SIG-M5 (cell line): ENCODE results near the gene MBOAT1.
"Not testable (repeated sequence)": the region's sequence is repeated elsewhere in the genome, so short reads cannot be mapped to it uniquely, and the experiment has no call there.

Experiments used
- DNase-seq: peaks from one replicate; lab custom pipeline; 2025; lab: John Stamatoyannopoulos, UW

Gene MBOAT1

DNA sequence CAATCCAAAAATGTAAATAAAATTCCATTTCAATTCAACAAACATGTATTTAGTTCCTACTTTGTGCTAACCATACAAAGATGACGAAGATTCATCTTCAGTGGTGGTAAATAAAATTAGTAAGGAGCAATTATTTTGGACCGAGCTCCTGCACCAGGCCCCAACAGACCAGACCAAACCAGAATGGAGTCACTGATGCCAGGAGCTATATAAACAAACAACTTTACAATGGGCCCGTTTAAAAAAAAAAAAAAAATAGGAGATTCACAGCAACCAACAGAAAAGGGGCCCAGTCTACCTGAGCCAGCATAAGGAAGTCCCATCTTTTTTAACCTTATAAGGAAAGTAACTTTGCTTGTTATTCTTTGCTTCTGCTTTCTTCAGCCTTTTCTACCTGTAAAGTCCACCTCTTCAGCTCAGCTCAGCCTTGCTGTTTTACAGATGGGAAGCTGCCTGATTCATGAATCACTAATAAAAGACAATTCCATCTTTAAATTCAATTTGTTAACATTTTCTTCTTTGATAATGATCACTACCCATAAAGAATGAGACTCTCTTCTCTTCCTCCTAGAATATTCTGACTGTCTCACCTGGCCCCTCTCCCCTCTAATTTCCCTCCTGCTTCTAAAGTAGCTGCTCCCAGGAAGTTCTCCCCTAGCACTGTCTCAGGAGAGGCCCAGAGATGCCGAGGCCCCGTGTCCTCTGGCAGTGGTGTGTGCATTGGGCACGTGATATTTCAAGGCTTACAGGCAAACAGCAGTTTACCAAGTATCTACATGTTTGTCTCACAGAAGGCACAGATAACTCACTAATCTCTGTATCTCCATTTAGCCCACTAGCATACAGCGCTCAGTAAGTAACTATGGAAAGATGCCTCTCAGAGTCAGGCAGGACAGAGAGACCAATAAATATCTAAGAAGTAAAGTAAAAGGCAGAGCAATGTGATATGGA lies 8.4 kb downstream of the MBOAT1 start:
- no peak for DNase-seq

DNA sequence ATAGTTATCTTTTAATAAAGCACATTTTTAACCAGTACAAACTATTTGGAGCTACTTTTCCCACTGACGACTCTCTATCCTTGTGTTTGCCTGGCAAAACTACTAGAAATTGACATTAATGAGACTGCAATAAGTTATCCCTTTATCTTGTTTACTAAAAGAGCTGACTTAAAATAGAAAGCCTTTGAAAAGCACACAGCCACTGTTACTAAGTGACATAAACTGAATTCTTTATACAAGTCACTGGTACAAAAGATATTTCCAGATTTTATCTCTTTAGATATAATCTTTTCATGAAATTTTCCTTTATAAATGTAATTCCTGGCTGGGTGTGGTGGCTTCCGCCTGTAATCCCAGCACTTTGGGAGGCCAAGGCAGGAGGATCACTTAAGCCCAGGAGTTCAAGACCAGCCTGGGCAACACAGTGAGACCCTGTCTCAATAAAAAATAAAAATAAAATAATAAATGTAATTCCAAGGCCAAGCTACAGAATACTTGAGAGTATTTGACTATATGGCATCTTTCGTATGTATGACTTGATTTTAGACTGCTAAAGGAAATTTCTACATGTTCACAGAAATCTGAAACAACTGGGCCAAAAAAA lies 9.5 kb downstream of the MBOAT1 start:
- DNase-seq, result no peak

DNA sequence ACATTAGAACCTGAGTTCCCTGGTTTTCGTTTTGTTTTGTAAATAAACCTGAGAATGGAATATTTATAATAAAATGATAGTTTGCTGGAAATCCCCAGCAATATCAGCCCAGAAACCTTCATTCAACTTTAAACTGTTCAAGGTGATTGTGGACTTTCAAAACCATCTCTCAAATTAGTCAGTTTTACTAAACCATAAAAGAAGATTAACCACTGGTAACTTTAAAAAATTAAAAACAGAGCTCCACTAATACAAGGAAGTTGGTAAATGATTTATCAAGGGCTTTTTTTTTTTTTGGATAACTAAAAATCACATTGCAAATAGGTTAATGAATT lies 10.0 kb downstream of the MBOAT1 start:
- DNase-seq, result no peak

DNA sequence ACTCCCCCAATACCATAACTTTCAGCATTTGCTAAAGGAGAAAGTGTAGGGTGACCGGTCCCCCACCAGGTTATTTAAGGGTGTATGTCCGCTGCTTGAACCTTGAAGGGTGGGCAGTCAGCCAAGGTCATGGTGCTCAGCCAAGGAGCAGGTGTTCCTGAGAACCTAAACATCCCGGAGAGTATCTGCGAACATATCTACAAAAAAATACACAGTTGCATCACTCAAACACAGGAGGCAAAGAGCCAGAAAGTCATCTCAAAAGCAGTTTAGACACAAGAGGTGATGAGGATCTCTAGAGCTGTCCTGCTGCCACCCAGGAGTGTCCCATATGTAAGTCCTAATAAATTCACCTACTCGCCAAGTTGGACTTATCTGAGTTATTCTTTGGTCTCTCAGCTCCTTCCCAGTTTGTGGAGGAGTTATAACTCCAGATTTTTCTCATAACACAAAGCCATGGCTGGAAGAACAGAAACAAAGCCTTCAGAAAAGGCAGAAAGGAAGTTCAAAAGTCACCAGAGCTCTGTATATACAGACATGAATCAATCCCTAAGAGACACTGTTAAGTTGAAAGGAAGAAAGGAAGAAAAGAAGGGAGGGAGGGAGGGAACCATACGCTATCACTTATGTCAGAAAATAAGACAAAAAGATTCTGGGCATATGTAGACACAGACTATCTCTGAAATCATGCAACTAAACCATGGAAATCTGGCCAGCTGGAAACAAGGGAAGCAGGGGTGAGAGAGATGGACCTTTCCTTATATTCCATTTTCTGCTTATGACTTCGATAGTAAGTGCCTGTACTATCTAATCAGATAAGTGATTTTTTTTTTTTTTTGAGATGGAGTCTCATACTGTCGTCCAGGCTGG lies 11.3 kb downstream of the MBOAT1 start:
- no peak for DNase-seq

DNA sequence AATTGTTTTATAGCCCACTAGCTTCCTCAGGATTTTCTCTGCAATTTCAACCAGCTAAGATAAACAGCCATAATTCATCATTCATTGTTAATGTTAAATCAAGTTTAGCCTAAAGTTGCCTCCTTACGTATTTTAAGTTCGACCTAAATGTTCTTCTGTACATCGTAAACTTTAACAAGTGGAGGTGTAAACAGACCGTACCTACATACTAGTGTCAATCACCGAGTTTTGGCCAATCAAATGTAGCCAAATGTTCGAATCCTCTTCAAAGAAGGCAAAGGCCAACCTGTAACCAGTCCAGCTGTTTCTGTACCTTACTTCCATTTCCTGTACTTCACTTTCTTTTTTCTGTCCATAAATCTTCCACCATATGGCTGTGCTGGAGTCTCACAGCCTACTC lies 13.5 kb downstream of the MBOAT1 start:
- DNase-seq, result no peak

DNA sequence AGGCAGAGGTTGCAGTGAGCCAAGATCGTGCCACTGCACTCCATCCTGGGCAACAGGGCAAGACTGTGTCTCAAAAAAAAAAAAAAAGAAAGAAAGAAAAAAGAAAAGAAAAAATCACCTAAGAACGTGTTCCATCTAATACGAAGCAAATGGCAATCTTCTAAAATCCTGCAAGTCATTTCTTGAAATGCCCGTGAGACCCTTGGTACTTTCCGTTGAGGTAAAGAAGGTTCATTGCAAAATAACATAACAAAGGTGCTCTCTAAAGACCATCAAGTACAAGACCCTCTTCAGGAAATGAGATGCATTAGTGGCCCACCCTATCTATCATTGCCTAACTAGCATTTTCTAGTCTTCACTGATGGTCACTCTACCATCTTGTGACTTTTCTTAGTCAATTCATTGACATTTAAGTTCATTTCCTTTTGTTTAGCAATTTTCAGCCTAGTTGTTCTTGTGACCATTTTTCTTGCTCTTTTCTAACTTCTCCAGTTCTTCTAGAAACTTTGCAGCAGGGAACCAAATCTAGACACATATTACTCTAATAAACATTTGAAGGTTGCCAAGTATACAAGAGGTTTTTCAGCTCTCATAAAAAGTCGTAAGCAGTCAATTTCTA lies 14.0 kb downstream of the MBOAT1 start:
- no peak for DNase-seq

DNA sequence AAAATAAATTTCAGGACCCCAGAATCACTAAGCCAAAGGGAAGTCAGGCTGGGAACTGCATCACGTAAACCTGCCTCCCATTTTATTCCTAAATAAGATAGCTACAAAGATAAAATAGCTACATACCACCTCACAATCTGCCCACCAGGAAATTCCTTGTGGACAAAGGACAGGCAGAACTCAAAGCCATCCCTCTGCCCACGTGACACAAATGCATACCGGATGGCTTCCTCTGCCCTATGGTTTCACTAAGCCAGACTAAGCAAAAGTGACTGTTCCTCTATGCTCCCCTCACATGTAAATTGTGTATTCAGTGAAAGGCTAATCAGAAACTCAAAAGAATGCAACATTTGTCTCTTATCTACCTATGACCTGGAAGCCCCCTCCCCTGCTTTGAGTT lies 15.0 kb downstream of the MBOAT1 start:
- DNase-seq, result no peak

DNA sequence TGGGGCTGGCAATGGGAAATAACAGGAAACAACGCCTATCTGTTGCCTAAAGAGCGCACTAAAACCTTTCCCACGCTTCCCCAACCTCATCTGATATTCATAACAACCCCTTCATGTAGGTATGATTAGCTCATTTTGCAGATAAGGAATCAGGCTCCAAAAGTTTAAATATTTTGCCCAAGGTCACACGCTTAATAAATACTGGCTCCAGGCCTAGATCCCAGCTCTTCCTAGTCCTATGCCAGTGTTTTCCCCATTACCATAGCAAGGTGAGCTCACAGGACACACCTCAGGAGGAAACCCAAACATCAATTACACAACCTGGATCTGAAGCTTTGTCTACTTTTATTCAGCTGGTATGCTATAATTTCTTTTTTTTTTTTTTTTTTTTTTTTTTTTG lies 19.6 kb downstream of the MBOAT1 start:
- DNase-seq, result no peak

DNA sequence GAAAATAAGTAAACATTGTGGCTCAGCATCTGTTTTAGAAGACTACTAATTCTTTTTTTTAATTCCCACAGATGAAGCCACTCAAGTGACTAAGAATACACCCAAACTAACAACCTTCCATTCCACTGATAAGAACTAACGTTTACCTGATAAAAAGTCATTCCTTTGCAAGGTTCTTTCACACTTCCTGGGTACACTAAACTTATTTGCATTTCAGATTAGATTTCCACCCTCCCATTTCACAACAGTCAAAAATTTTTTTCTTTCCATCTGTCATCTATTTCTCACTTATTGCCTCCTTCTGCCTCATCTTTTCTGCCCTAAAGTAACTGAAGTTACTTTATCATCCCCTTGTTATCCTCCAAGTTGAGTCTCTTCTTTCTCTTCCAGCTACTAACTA lies 20.3 kb downstream of the MBOAT1 start:
- DNase-seq, result no peak

DNA sequence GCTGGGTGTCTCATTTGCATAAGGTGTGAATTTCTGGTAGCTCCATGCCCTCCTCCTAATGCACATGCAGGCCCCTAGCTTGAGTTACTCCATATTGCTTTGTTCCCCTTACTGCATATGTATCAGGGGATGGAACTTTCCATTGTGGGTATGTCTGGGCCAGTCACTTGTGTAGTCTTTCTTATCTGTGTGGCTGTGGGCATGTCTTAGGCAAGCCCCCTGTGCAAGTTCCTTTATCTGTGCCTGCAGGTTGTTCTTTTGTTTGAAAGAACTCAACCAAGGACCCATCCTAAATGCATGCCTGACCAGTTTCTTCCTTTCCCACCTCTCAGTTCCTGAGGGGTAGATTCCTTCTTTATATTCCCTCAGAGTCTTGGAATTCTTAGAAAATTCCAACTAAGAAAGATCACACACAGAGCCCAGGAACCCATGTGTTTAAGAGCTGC lies 23.6 kb downstream of the MBOAT1 start:
- no peak for DNase-seq

DNA sequence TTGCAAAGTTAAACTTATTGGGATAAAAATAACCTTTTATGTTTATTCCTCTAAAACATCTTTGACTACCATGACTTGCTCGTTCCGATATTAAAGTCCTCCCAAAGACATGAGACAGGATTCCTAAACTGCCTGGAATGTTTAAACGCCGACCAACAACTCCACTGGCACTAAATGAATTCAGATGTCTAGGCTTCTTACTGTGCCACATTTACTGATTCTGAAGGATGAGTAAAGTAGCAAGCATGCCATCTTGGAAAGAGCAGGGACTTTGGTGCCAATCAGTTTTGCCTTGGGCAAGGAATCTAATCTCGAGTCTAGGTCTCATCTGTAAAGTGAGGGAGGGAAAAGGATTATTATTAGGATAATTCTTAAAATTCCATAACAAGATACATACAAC lies 25.3 kb downstream of the MBOAT1 start:
- DNase-seq, result no peak

DNA sequence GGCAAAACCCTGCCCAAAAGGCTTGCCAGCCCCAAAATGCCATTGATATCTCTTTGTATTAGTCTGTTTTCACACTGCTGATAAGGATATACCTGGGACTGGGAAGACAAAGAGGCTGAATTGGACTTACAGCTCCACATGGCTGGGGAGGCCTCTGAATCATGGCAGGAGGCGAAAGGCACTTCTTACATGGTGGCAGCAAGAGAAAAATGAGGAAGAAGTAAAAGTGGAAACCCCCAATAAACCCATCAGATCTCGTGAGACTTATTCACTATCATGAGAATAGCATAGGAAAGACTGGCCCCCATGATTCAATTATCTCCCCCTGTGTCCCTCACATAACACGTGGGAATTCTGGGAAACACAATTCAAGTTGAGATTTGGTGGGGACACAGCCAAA lies 28.6 kb downstream of the MBOAT1 start:
- DNase-seq, result no peak

DNA sequence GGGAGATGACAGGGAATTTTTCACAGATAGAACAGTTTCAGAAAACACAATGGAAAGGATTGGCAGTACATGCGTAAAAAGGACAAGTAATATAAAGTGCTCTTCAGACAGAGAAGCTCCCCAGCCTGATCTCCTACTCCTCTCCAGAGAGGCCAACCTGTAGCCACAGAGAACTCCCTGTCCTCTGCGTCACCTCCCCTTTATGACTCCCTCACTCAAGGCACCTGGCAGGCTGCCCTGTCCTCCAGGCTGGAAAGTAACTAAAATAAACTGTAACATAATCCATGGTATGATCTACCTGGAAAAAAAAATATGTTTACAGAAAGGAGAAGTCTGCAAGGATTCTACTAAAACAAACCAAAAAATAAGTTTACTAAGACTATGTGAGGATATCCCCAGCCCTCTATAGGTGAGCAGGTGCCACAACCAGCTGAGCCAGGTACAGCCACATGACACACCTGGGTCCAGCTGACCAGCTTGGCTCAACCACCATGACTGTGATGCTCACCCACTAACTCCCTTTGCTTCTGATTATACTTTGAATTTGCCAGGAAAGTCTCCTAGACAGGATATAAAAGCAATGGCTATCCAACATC lies 29.2 kb downstream of the MBOAT1 start:
- DNase-seq, result no peak

DNA sequence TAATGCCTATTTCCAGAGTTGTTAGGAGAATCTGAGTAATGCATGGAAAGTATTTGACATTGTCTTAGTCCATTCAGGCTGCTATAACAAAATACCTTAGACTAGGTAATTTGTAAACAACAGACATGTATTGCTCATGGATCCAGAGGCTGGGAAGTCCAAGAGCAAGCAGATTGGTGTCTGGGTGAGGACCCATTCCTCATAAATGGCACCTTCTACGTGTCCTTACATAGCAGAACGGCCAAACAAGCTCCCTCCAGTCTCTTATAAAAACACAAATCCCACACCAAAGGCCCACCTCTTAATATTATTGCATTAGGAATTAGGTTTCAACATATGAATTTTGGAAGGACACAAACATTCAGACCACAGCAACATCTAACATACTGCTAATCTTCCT lies 30.2 kb downstream of the MBOAT1 start:
- DNase-seq, result no peak

DNA sequence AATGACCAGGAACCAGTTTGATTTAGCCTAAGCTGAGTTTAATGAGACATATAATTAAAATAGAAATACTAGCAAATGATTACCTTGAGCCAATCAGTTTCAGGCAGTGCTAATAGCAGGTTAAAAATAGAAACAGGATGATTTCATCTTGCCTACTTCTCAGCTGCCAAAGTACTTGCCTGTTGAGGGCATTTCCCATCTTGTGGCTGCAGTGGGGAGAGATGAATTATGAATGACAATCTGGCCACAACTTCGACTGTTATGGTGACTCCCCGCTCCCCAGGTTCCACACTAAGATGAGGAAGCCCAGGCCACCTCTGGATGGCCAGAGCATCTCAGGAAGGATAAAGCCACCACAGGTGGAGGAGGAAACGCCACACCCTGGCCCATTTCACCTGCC lies 31.3 kb downstream of the MBOAT1 start:
- no peak for DNase-seq

DNA sequence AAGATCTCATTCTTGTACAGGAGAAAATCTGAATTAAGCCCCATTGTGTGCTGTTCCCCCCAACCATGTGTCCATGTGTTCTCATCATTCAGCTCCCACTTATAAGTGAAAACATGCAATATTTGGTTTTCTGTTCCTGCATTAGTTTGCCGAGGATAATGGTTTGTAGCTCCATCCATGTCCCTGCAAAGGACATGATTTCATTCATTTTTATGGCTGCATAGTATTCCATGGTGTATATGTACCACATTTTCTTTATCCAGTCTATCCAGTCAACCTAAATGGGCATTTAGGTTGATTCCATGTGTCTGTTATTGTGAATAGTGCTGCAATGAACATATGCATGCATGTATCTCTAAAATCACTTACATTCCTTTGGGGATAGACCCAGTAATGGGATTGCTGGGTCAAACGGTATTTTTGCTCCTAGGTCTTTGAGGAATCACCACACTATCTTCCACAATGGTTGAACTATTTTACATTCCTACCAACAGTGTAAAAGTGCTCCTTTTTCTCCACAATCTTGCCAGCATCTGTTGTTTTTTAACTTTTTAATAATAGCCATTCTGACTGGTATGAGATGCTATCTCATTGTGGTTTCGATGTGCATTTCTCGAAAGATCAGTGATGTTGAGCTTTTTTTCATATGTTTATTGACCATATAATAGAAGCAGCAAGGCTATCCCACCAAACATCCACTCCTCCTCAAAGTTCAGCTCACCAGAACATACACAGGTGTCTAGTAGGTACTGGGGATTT lies 32.8 kb downstream of the MBOAT1 start:
- not testable (repeated sequence) for DNase-seq

DNA sequence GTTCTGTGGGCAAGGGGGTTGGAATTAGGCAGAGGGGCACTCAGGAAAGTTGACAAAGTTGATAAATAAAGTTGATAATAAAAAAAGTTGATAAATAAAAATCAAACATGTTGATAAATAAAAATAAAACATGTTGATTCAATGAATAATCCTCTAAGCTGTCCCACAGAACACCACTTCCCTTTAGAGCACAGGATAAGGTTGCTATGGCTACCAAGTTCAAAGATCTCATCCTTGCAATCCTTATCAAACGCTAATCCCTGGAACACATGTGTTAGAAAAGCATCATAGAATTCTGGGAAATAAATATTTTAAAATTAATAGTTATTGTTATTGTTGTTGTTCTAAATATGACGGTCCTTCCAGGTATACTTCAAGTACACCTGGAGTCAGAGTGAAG lies 33.9 kb downstream of the MBOAT1 start:
- DNase-seq, result no peak

DNA sequence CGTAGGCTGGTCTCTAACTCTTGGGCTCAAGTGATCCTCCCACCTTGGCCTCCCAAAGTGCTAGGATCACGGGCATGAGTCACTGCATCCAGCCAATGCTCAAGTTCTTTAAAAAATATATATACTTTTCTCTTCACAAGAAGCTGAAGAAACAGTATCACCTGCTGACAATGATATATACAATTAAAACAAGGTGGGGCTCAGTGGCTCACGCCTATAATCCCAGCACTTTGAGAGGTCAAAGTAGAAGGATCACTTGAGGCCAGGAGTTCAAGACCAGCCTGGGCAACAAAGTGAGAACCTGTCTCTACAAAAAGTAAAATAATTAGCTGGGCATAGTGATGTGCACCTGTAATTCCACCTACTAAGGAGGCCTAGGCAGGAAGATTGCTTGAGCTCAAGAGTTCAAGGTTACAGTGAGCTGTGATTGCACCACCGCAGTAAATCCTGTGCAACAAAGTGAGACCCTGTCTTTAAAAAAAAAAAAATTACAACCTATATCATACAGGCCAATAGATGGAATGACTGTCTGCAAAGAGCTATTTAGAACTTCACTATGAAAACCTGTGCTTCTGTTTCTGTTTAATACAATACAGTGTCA lies 36.4 kb downstream of the MBOAT1 start:
- DNase-seq, result no peak

DNA sequence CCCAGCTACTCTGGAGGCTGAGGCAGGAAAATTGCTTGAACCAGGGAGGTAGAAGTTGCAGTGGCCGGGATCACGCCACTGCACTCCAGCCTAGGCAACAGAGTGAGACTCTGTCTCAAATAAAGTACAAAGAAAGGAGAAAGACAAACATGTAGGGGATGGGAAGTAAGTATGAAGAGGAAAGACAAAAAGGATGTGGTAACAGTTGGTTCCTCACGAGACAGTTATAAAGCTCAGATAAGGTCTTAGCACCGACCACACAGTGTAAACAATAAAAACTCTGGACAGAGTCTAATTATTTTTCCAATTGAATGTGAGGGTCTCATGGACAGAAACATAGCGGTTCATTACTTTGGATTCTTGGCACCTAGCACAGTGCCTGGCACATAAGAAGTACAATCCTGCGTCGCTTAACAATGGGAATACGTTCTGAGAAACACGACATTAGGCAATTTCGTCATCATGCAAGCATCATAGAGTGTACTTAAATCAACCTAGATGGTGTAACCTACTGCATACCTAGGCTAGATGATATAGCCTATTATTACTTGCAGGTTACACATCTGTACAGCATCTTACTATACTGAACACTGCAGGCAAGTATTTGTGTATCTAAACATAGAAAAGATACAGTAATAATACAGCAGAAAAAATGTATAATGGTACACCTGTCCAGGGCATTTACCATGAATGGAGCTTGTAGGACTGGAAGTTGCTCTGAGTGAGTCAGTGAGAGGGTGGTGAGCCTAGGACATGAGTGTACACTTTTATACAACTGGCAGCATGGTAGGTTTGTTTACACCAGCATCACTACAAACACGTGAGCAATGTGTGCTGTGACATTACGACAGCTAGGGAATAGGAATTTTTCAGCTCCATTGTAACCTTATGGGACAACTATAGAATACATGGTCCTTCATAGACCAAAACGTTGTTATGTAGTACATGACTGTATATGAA lies 38.2 kb downstream of the MBOAT1 start:
- peak; percentile 13 for DNase-seq
